Hepatocyte (in vitro differentiated cells): ENCODE results near the gene RNF135. TPM values are rescaled to one million over a fixed set of nuclear protein-coding genes. Genes with fewer than 3 reads are reported as not detected.

Source experiments
- DNase-seq: peaks from one replicate; pipeline ENCODE4 v3.0.0-alpha.2; 2016; ENCODE audit warnings: low spot score
- H2AFZ ChIP-seq: fragments of 200-600 bp; sonication (generic); 2 replicates; pipeline ENCODE4 v1.6.0; 2016; ENCODE audit warnings: antibody characterized with exemption, mild to moderate bottlenecking
- H3K27ac ChIP-seq: fragments of 200-600 bp; sonication (generic); 2 replicates; pipeline ENCODE4 v1.5.1; 2016; ENCODE audit warnings: mild to moderate bottlenecking
- H3K27me3 ChIP-seq: fragments of 200-600 bp; sonication (generic); 2 replicates; pipeline ENCODE4 v1.6.1; 2016
- H3K36me3 ChIP-seq: fragments of 200-600 bp; sonication (generic); replicated peaks from 2 replicates; pipeline ENCODE4 v1.5.1; 2016; ENCODE audit warnings: low read depth; ENCODE audit not compliant: insufficient read depth
- H3K4me1 ChIP-seq: fragments of 200-600 bp; sonication (generic); 2 replicates; pipeline ENCODE4 v1.5.1; 2016; ENCODE audit warnings: mild to moderate bottlenecking, moderate library complexity; ENCODE audit not compliant: insufficient read depth
- H3K4me2 ChIP-seq: fragments of 200-600 bp; sonication (generic); 2 replicates; pipeline ENCODE4 v1.6.0; 2016
- H3K4me3 ChIP-seq: fragments of 200-600 bp; sonication (generic); 2 replicates; pipeline ENCODE4 v1.5.1; 2016; ENCODE audit warnings: mild to moderate bottlenecking
- H3K79me2 ChIP-seq: fragments of 200-600 bp; sonication (generic); 2 replicates; pipeline ENCODE4 v1.6.0; 2017; ENCODE audit warnings: mild to moderate bottlenecking
- H3K9me2 ChIP-seq: fragments of 200-600 bp; sonication (generic); replicated peaks from 2 replicates; pipeline ENCODE4 v1.6.0; 2017; ENCODE audit warnings: mild to moderate bottlenecking; ENCODE audit not compliant: insufficient read depth
- H3K9me3 ChIP-seq: fragments of 200-600 bp; sonication (generic); 2 replicates; pipeline ENCODE4 v1.5.1; 2016; ENCODE audit warnings: low read depth, mild to moderate bottlenecking
- H4K20me1 ChIP-seq: fragments of 200-600 bp; sonication (generic); 2 replicates; pipeline ENCODE4 v1.6.0; 2016; ENCODE audit warnings: mild to moderate bottlenecking; ENCODE audit not compliant: insufficient read depth, poor library complexity, severe bottlenecking
- CTCF ChIP-seq: fragments of 200-600 bp; sonication (generic); IDR thresholded peaks from 2 replicates; pipeline ENCODE4 v1.5.1; 2016; ENCODE audit warnings: antibody characterized with exemption, mild to moderate bottlenecking; ENCODE audit not compliant: poor library complexity
- EZH2 ChIP-seq: fragments of 200-600 bp; sonication (generic); IDR thresholded peaks from 2 replicates; pipeline ENCODE4 v1.6.1; 2016; ENCODE audit warnings: antibody characterized with exemption, mild to moderate bottlenecking, borderline replicate concordance
- EZH2phosphoT487 ChIP-seq: fragments of 200-600 bp; sonication (generic); IDR thresholded peaks from one replicate; pipeline ENCODE4 v1.6.1; 2018; ENCODE audit warnings: antibody characterized with exemption, mild to moderate bottlenecking, low read depth, moderate library complexity; ENCODE audit not compliant: unreplicated experiment, severe bottlenecking
- WGBS: methylation state at CpG from one replicate; pipeline ENCODE4 v1.1.6; 2016; ENCODE audit warnings: low lambda C conversion rate; ENCODE audit errors: missing lambda C conversion rate; 5-methylcytosine and 5-hydroxymethylcytosine counted together
- polyA plus RNA-seq: library from polyadenylated mRNA; unstranded; fragments of >200 nt; fragmentation: Nextera tagmentation; extraction: Ambion mirVana; gene quantifications from 2 replicates; pipeline ENCODE4 v1.2.1, GENCODE V29; 2016
- total RNA-seq: library from RNA; depleted of rRNA; stranded (reverse); fragments of >200 nt; gene quantifications from 2 replicates; pipeline ENCODE4 v1.2.3, GENCODE V29; 2014

Gene RNF135
- total and polyA plus RNA-seq, 2 experiments from 2014 or later: 8.9 to 16.7 TPM

GRCh38 chr17:30933966-30934365, 36.9 kb upstream of the RNF135 start:
- Histone ChIP-seq H3K27ac (no peak overlapping the region), H3K79me2 (no peaks in the 10 kb centered on the region), H3K27me3 (no peaks in the 10 kb centered on the region), H3K4me2 (no peak overlapping the region), H3K9me3 (no peaks in the 10 kb centered on the region), H3K9me2 (no peaks in the 10 kb centered on the region), H3K4me3 (no peak overlapping the region), H3K36me3 (no peaks in the 10 kb centered on the region), H2AFZ (no peak overlapping the region), H4K20me1 (no peaks in the 10 kb centered on the region), H3K4me1 (no peaks in the 10 kb centered on the region)
- 78% methylated on average over 5 of the region's 5 CpGs for WGBS
- no peak for TF ChIP-seq CTCF
- TF ChIP-seq EZH2: no peak
- TF ChIP-seq EZH2phosphoT487: no peak
- no peak for DNase-seq

GRCh38 chr17:30939051-30939689, 31.7 kb upstream of the RNF135 start:
- Histone ChIP-seq H3K4me2 (no peak overlapping the region), H3K9me3 (no peaks in the 10 kb centered on the region), H3K27ac (no peak overlapping the region), H3K79me2 (no peaks in the 10 kb centered on the region), H3K4me3 (no peak overlapping the region), H2AFZ (no peak overlapping the region), H4K20me1 (no peaks in the 10 kb centered on the region), H3K36me3 (no peaks in the 10 kb centered on the region), H3K27me3 (no peaks in the 10 kb centered on the region), H3K4me1 (no peaks in the 10 kb centered on the region), H3K9me2 (no peaks in the 10 kb centered on the region)
- no peak for DNase-seq
- 92% methylated on average over 13 of the region's 13 CpGs for WGBS
- TF ChIP-seq EZH2 (no peak), CTCF (no peak), EZH2phosphoT487 (no peak)

GRCh38 chr17:30942308-30943079, 28.3 kb upstream of the RNF135 start:
- no peaks in the 10 kb centered on the region for H3K4me1 ChIP-seq
- no peaks in the 10 kb centered on the region for H3K79me2 ChIP-seq
- 62% methylated on average over 4 of the region's 4 CpGs for WGBS
- H4K20me1 ChIP-seq: no peaks in the 10 kb centered on the region
- no peak overlapping the region for H3K27ac ChIP-seq
- no peak overlapping the region for H3K4me2 ChIP-seq
- H3K4me3 ChIP-seq: no peak overlapping the region
- no peaks in the 10 kb centered on the region for H3K9me3 ChIP-seq
- TF ChIP-seq EZH2phosphoT487 (no peak), CTCF (no peak), EZH2 (no peak)
- no peak overlapping the region for H2AFZ ChIP-seq
- H3K9me2 ChIP-seq: no peaks in the 10 kb centered on the region
- no peak for DNase-seq
- no peaks in the 10 kb centered on the region for H3K27me3 ChIP-seq
- no peaks in the 10 kb centered on the region for H3K36me3 ChIP-seq
